ENCODE measurements around the gene CIAO1.
"Not testable (repeated sequence)": the region's sequence is repeated elsewhere in the genome, so short reads cannot be mapped to it uniquely, and the experiment has no call there.

Gene CIAO1

DNA sequence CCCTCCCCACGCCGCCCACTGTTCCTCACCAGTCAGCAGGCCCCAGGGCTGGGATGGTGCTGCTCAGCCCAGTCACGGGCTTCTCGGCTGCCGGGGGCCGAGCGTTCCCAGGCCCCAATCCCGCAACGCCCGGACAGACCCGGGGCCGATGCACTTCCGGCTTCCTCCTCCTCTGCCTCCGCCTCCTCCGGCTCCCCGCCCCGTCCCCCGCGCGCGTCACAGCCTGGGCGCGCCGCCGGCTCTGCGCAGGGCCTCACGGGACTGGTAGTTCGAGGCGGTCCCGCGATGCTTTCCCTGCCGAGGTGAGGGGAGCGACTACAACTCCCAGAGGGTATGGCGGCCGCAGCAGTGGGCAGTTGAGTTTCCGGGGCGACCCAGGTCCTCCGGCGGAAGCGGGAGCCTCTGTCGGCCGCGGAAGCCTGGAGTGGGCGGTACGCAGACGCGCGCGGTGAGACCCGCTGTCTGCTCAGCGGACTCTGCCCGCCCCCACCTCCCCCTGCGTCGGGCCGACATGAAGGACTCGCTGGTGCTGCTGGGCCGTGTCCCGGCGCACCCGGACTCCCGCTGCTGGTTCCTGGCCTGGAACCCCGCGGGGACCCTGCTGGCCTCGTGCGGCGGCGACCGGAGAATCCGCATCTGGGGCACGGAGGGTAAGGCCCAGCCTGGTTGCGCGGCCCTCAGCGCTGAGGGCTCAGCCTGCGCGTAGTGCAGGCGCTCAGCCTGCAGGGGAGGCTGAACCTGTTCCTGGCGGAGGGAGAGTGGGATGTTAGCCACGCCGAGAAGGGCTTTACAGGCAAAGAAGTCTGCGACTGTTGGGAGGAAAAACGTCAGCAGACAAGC lies at the start of gene CIAO1, which contains the start of gene TMEM127:
CIAO1 (plus strand) TSS at position 386 of the 840 bp plus-strand sequence; CDS start at position 512, 126 bp downstream.
TMEM127 (minus strand) TSS at position 158 of the 840 bp plus-strand sequence. CDS start 616 bp downstream, outside the sequence.
- peak; percentile 98 for DNase-seq

- DNase-seq = no peak
Measured at GRCh38 chr2:96218508-96219131, 47.4 kb upstream of the CIAO1 start.

GRCh38 chr2:96219959-96220358 lies 46.1 kb upstream of the CIAO1 start:
- DNase-seq = not testable (repeated sequence)

DNA sequence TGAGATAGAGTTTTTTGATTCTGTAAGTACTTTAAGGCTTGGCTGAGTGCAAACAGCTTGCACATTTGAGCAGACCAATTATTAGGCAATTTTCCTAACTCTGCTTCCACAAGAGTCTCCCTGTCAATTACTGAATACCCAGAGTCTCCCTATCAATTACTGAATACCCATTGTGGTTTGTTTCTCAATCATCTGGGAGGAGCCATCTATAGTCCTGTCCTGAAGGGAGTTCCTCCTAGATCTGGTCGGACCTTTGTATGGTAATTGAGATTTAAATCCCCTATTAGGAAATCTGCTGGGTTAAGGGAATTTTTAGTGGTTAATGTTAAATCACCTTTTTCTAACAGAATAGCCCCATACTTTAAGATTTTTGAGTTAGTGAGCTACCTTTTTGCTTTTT lies 44.9 kb upstream of the CIAO1 start:
- DNase-seq = not testable (repeated sequence)

DNA sequence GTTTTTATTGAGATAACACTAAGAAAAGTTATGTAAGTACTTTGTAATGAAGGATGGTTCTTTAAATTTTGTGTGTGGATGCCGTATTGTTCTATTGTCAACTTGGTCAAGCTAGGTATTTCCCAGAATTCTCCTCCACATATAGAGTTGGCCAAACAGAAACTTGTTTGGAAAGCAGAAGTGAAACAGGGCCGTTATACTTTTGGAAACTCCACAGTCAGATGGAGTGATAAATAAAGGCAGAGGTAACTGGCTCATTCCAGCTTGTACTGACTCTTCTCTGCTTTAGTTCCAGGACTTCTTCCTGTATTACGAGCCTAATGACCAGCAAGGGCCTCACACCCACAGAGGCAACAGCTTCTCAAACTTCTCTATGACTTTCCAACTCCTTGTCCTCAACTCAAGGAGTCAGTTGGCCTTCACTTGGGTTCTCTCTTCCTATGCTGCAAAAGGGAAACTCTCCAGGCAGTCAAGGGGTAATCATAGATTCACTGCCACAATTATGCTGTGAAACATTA lies 41.0 kb upstream of the CIAO1 start:
- DNase-seq = no peak

DNA sequence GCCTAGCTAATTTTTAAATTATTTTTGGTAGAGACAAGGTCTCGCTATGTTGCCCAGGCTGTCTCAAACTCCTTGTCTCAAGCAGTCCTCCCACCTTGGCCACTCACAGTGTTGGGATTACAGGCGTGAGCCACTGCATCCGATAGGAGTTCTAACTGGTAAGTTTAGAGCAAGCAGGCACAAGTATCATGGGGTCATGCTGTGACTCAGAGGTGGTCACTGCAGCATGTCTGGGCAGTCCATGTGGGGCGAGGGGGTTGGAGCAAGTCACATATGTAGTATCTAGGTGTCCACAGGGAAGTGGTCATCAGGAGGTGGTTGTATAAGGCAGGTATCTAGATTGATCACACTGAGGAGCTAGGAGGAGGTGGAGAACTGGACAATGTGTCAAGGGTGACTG lies 34.7 kb upstream of the CIAO1 start:
- no peak for DNase-seq

DNA sequence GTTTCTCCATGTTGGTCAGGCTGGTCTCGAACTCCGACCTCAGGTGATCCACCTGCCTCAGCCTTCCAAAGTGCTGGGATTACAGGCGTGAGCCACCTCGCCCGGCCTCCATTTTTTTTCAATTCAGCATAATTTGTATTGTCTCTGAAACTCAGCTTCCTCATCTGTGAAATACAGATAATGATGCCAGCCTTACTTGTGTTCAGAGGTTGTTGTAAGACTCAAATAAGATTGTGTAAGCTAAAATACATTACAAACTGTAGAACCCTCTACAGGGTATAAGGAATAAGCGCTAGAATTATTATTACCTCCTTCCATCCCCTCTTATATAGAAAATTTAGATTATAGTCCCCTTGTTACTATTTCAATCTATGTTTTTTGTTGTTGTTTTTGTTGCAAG lies 32.6 kb upstream of the CIAO1 start:
- DNase-seq = no peak

DNA sequence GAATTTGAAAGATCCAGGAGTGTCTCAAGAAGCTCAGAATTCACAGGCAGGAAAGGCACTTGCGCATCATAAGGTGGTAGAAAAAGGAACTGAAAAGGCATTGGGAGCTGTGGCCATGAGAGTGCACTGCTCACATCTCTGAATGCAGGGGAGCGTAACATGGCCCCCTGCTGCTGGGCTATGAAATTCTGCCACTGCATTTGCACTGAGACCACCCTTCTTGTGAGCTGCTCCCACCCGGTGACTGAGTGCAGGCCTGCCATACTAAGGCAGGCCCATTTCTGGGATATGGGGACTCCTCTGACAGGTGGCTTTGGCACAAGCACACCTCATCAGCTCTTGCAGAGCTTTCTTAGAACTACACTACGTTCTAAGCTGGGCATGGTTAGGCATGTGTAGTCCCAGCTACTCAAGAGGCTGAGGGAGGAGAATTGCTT lies 32.1 kb upstream of the CIAO1 start:
- no peak for DNase-seq

GRCh38 chr2:96236882-96237281 lies 29.1 kb upstream of the CIAO1 start:
- DNase-seq = no peak

GRCh38 chr2:96238266-96238665 lies 27.8 kb upstream of the CIAO1 start:
- DNase-seq = no peak

- no peak for DNase-seq
Measured at GRCh38 chr2:96239091-96239490, 26.9 kb upstream of the CIAO1 start.

DNA sequence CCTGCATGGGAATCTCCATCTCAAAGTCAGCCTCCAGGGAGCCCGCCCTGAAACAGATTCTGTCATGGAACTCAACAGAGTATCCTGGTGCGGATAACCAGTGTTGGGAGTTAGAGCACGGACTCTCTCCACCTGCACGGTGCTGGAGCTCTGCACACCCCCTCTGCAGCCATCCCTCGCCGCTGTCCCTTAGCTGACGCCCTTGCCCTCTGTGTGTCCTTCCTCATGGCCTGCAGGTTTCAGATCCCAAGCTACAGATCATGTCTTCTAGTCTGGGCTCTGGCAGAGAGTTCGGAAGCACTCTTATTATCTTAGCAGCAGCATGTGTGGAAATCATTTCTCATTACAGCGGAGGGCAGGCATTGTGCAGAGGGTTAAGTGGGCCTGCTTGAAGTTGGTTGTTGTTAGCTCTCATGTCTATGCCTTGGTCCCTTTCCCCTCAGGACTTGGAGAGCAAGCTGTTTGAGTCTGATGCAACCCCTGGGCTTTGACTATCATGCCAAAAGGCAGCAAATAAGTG lies 26.2 kb upstream of the CIAO1 start:
- DNase-seq = no peak

GRCh38 chr2:96240341-96241038 lies 25.5 kb upstream of the CIAO1 start:
- no peak for DNase-seq

- no peak for DNase-seq
Measured at GRCh38 chr2:96241227-96241626, 24.8 kb upstream of the CIAO1 start.

DNA sequence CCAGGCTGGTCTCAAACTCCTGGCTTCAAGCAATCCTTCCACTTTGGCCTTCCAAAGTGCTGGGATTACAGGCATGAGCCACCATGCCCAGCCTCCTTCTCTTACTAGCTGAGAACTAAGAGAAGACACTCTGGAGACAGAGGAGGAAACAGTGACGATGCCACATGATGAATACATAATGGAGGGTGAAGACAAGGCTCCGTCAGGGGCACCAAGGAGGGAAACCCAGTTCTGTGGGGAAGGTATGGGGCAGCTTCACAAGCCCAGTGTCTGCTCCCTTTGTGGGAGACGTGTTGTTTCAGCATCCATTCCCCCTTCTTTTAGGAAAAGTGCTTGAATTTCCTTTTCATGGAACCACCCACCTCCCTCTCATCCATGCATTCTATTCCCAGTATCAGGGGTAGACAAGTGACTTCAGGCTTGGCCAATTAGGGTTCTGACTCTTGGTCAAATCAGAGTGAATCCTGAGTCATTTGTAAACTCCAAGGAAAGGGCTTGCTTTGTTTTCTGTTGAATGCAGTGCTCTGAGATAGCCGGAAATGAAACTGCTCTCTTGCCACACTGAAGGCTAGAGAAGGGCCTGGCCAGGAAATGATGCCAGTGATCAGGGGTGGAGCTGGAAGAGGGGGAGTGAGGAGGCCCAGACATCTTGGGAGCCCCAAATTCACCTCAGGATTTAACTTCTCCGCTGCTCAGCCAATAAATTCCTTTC lies 24.0 kb upstream of the CIAO1 start:
- peak; percentile 71 for DNase-seq

DNA sequence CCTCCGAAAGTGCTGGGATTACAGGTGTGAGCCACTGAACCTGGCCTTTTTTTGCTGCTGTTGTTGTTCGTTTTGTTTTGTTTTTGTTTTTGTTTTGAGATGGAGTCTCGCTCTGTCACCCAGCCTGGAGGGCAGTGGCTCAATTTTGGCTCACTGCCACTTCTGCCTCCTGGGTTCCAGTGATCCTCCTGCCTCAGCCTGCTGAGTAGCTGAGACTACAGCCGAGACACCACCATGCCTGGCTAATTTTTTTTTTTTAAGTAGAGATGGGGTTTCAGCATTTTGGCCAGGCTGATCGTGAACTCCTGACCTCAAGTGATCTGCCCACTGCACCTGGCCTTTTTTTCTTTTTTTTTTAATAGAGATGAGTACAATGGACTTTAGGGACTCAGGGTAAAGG lies 22.2 kb upstream of the CIAO1 start:
- DNase-seq = no peak

DNA sequence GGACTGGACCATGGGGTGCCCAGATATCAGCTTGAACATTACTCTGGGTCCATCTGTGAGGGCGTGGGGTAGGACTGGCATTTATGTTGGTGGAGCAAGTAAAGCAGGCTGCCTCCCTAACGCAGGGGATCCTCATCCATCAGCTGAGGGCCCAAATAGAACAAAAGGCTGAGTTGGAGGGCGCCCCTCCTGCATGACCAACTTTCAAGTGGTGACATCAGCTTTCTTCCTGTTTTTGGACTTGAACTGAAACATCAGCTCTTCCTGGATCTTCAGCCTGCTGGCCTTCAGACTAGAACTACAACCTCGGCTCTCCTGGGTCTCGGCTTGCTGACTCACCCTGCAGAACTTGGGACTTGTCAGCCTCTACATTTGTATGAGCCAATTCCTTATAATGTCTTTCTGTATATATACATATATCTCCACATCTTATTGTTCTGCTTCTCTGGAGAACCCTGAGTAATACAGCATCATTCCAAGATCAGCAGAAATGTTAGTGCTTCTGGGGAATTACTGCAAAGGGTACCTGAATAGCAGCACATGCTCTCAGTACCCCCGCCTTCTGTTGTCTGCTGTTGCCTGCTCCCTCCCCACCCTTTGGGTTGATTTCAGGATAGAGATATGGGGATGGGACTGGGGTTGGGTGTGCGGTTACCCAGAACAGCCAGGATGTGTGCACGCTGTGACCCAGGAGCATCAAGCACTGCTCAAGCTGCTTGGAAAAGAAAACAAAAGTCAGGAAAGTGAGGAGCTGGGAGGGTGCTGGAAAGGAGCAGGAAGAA lies 20.2 kb upstream of the CIAO1 start:
- no peak for DNase-seq

DNA sequence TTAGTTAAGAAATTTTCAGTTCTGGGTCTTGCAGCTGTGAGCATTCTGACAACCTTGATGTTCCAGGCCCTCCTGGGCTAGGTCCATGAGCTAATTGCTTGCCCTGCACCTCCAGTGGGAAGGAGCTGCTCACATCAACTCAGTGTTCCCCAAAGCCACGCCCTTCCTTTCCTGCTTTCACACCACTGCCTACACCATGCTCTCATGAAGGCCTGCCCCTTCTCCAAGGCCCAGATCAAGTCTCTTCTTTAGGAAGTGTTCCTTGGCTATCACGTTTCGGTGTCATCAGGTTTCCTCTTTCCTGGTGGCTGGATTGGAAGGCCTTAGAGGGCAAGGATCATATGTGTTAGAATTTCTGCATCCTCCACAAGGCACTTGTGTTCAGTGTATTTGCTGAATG lies 19.0 kb upstream of the CIAO1 start:
- DNase-seq = no peak

- DNase-seq = no peak
Measured at GRCh38 chr2:96247896-96248295, 18.1 kb upstream of the CIAO1 start.

GRCh38 chr2:96248624-96249023 lies 17.4 kb upstream of the CIAO1 start:
- no peak for DNase-seq

DNA sequence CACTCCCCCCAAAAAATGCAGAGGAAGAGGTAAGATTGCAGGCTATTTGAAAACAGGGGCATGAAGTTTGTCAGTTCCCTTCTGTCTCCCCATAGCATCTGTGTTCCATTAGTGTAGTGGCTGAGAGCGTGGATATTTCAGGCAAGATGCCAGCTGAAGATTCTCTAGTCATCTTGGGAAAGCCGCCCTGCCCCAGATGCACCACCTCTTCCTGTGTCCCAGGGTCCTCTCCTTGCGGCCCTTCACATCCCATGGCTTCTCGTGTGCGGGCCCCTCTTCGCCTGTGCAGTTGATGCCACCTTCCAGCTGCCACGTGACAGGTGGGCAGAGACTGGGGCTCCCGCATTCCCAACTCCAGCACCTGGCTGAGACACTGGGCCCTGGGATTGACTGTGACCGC lies 16.4 kb upstream of the CIAO1 start:
- DNase-seq = no peak

GRCh38 chr2:96250188-96250587 lies 15.8 kb upstream of the CIAO1 start:
- no peak for DNase-seq
